HepG2 (cell line): ENCODE results near the gene TBL3. TPM values are rescaled to one million over a fixed set of nuclear protein-coding genes. Genes with fewer than 3 reads are reported as not detected.

Experiments
- FOXK1 ChIP-seq: sonication (generic); formaldehyde crosslinking; IDR thresholded peaks from 2 replicates; pipeline ENCODE4 v1.4.0; 2020; ENCODE audit warnings: low read depth, missing genetic modification reagents, borderline replicate concordance
- GTF3A ChIP-seq: sonication (generic); formaldehyde crosslinking; conservative IDR thresholded peaks from 2 replicates; pipeline ENCODE4 v1.4.0; 2020; ENCODE audit warnings: mild to moderate bottlenecking, missing genetic modification reagents
- HOXA3 ChIP-seq: sonication (generic); formaldehyde crosslinking; IDR thresholded peaks from 2 replicates; pipeline ENCODE4 v1.5.0; 2020; ENCODE audit warnings: missing genetic modification reagents
- HOXA7 ChIP-seq: sonication (generic); formaldehyde crosslinking; IDR thresholded peaks from 2 replicates; pipeline ENCODE4 v1.8.1; 2022; ENCODE audit warnings: mild to moderate bottlenecking, missing genetic modification reagents, moderate library complexity
- KDM3A ChIP-seq: IDR thresholded peaks from 2 replicates; pipeline ENCODE4 v1.6.1; 2018; ENCODE audit warnings: low read depth, missing compliant biosample characterization
- NCOA5 ChIP-seq: sonication (generic); formaldehyde crosslinking; IDR thresholded peaks from 2 replicates; pipeline ENCODE4 v1.4.0; 2020; ENCODE audit warnings: missing genetic modification reagents
- NR2F6 ChIP-seq, 2 experiments: IDR thresholded peaks; 2 replicates each; pipeline ENCODE4 v1.6.1; 2016; ENCODE audit warnings: antibody characterized with exemption in 1 of 2, mild to moderate bottlenecking in 1 of 2
- PAWR ChIP-seq: sonication (generic); formaldehyde crosslinking; IDR thresholded peaks from 2 replicates; pipeline ENCODE4 v1.4.0; 2020; ENCODE audit warnings: missing genetic modification reagents, mild to moderate bottlenecking, borderline replicate concordance
- PHF8 ChIP-seq: sonication (generic); formaldehyde crosslinking; IDR thresholded peaks from 2 replicates; pipeline ENCODE4 v1.5.0; 2020; ENCODE audit warnings: missing genetic modification reagents
- POLR2A ChIP-seq, 2 experiments: IDR thresholded peaks; 2 replicates each; pipeline ENCODE4 v1.6.1; 2011; ENCODE audit warnings: low read depth in 2 of 2, low read length in 2 of 2, mild to moderate bottlenecking in 1 of 2, moderate library complexity in 1 of 2; ENCODE audit not compliant: insufficient read depth in 1 of 2
- RELA ChIP-seq: sonication (generic); formaldehyde crosslinking; IDR thresholded peaks from 2 replicates; pipeline ENCODE4 v1.4.0; 2020; ENCODE audit warnings: missing genetic modification reagents
- REPIN1 ChIP-seq: sonication (generic); formaldehyde crosslinking; IDR thresholded peaks from 2 replicates; pipeline ENCODE4 v1.8.0; 2022; ENCODE audit warnings: missing genetic modification reagents, low read depth, mild to moderate bottlenecking, borderline replicate concordance
- TOE1 ChIP-seq: sonication (generic); formaldehyde crosslinking; IDR thresholded peaks from 2 replicates; pipeline ENCODE4 v1.4.0; 2020; ENCODE audit warnings: mild to moderate bottlenecking, missing genetic modification reagents
- ZNF331 ChIP-seq: sonication (generic); formaldehyde crosslinking; IDR thresholded peaks from 2 replicates; pipeline ENCODE4 v1.4.0; 2020; ENCODE audit warnings: missing genetic modification reagents
- ZNF446 ChIP-seq: sonication (generic); formaldehyde crosslinking; IDR thresholded peaks from 2 replicates; pipeline ENCODE4 v1.5.0; 2020; ENCODE audit warnings: mild to moderate bottlenecking, missing genetic modification reagents
- ZNF574 ChIP-seq: sonication (generic); formaldehyde crosslinking; IDR thresholded peaks from 2 replicates; pipeline ENCODE4 v1.4.0; 2020; ENCODE audit warnings: missing genetic modification reagents
- ZNF576 ChIP-seq: sonication (generic); formaldehyde crosslinking; IDR thresholded peaks from 2 replicates; pipeline ENCODE4 v1.4.0; 2020; ENCODE audit warnings: mild to moderate bottlenecking, missing genetic modification reagents
- ZNF691 ChIP-seq: sonication (generic); formaldehyde crosslinking; IDR thresholded peaks from 2 replicates; pipeline ENCODE4 v1.4.0; 2020; ENCODE audit warnings: missing genetic modification reagents, low read depth, mild to moderate bottlenecking, borderline replicate concordance
- ZNF749 ChIP-seq: sonication (generic); formaldehyde crosslinking; IDR thresholded peaks from 2 replicates; pipeline ENCODE4 v1.8.0; 2022; ENCODE audit warnings: mild to moderate bottlenecking, missing genetic modification reagents, moderate library complexity, borderline replicate concordance
- ZSCAN31 ChIP-seq: sonication (generic); formaldehyde crosslinking; IDR thresholded peaks from 2 replicates; pipeline ENCODE4 v1.5.0; 2020; ENCODE audit warnings: low read depth, mild to moderate bottlenecking, missing genetic modification reagents
- polyA plus RNA-seq, 8 experiments: library from polyadenylated mRNA; depleted of rRNA in 3 of 8; stranded (reverse) in 7 of 8; unstranded in 1 of 8; fragments of >200 nt; fragmentation: Illumina TruSeq in 4 of 8; extraction: Trizol in 4 of 8; gene quantifications; 2 replicates each; pipeline versions ENCODE4 v1.2.1 to v1.2.3, GENCODE V29; 2011 to 2016; ENCODE audit warnings: low read depth in 4 of 8, missing spikeins in 1 of 8, mixed read lengths in 1 of 8; ENCODE audit not compliant: insufficient read depth in 1 of 8
- total RNA-seq, 5 experiments: library from RNA; depleted of rRNA; stranded (reverse); fragments of >200 nt; fragmentation: Illumina TruSeq; extraction: Trizol; gene quantifications; 2 replicates each; pipeline ENCODE4 v1.2.3, GENCODE V29; 2016; ENCODE audit warnings: low read depth in 1 of 5
- TF ChIP-seq, protein P1 (sequence below): sonication (generic); formaldehyde crosslinking; IDR thresholded peaks from 2 replicates; pipeline ENCODE4 v1.4.0; 2020; ENCODE audit warnings: missing genetic modification reagents, borderline replicate concordance

Gene TBL3
- total and polyA plus RNA-seq, 2 of the 13 experiments (the other 11 are each of a cell fraction or from before 2014, with no cell fraction given): 16.8 to 38.0 TPM

- TF ChIP-seq ZNF576 (CRISPR knock-in tag) (0 out of 2 replicates have a peak, but pooled peaks have one; percentile 9), KDM3A (CRISPR knock-in tag) (0 out of 2 replicates have a peak, but pooled peaks have one; percentile 18), ZNF749 (CRISPR knock-in tag) (0 out of 2 replicates have a peak, but pooled peaks have one; percentile 66), ZSCAN31 (CRISPR knock-in tag) (peak; percentile 37; the same call in 1 of the 2 replicates), PAWR (CRISPR knock-in tag) (no peak), TOE1 (CRISPR knock-in tag) (no peak), NR2F6 (IDR thresholded peaks at IDR 0.05) (no peak), NR2F6 (CRISPR knock-in tag; IDR thresholded peaks at IDR 0.05) (peak; percentile 22; the same call in 1 of the 2 replicates), ZNF446 (CRISPR knock-in tag) (peak; percentile 62; the same call in 1 of the 2 replicates), ZNF574 (CRISPR knock-in tag) (peak; percentile 69), RELA (CRISPR knock-in tag) (no peak), HOXA7 (CRISPR knock-in tag) (no peak), ZNF331 (CRISPR knock-in tag) (0 out of 2 replicates have a peak, but pooled peaks have one; percentile 17), HOXA3 (CRISPR knock-in tag) (peak; percentile 61), POLR2A (IDR thresholded peaks at IDR 0.05; ENCODE audit: insufficient read depth in 1 of 2, low read depth in 2 of 2, low read length in 2 of 2) (peak in 1 of 2 experiments; percentile 78; a peak in 2 of 4 replicates), REPIN1 (CRISPR knock-in tag) (peak; percentile 58; the same call in 1 of the 2 replicates), FOXK1 (0 out of 2 replicates have a peak, but pooled peaks have one; percentile 26), NCOA5 (CRISPR knock-in tag) (no peak), GTF3A (no peak; the same call in 1 of the 2 replicates), ZNF691 (peak; percentile 75; the same call in 1 of the 2 replicates), PHF8 (CRISPR knock-in tag) (peak; percentile 66)
- TF ChIP-seq, protein P1, sequence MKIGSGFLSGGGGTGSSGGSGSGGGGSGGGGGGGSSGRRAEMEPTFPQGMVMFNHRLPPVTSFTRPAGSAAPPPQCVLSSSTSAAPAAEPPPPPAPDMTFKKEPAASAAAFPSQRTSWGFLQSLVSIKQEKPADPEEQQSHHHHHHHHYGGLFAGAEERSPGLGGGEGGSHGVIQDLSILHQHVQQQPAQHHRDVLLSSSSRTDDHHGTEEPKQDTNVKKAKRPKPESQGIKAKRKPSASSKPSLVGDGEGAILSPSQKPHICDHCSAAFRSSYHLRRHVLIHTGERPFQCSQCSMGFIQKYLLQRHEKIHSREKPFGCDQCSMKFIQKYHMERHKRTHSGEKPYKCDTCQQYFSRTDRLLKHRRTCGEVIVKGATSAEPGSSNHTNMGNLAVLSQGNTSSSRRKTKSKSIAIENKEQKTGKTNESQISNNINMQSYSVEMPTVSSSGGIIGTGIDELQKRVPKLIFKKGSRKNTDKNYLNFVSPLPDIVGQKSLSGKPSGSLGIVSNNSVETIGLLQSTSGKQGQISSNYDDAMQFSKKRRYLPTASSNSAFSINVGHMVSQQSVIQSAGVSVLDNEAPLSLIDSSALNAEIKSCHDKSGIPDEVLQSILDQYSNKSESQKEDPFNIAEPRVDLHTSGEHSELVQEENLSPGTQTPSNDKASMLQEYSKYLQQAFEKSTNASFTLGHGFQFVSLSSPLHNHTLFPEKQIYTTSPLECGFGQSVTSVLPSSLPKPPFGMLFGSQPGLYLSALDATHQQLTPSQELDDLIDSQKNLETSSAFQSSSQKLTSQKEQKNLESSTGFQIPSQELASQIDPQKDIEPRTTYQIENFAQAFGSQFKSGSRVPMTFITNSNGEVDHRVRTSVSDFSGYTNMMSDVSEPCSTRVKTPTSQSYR (CRISPR knock-in tag): no peak
Measured at GRCh38 chr16:2023092-2024031, 51.5 kb downstream of the TBL3 start (continued).
